A673 (cell line): ENCODE data around the gene DLK1.

Source experiments
- CTCF ChIP-seq: fragments of 300-800, 200-600 bp; sonication (generic); conservative IDR thresholded peaks from 2 replicates; pipeline ENCODE4 v1.5.1; 2017; ENCODE audit warnings: low read depth, mild to moderate bottlenecking, antibody characterized with exemption, low read length, moderate library complexity, mixed read lengths
- EZH2 ChIP-seq: fragments of 200-600 bp; sonication (generic); IDR thresholded peaks from 2 replicates; pipeline ENCODE4 v1.6.1; 2017; ENCODE audit warnings: borderline replicate concordance, low read depth, mild to moderate bottlenecking, mixed read lengths, antibody characterized with exemption, low read length; ENCODE audit not compliant: poor library complexity, severe bottlenecking

GRCh38 chr14:100782516-100783320 lies 56.0 kb downstream of the DLK1 start:
- TF ChIP-seq CTCF (no peak), EZH2 (no peak)
